Measurements from ENCODE around the gene PRPSAP1. TPM values are rescaled to one million over a fixed set of nuclear protein-coding genes. Genes with fewer than 3 reads are reported as not detected.
"Not testable (repeated sequence)": the region's sequence is repeated elsewhere in the genome, so short reads cannot be mapped to it uniquely, and the experiment has no call there.

Gene PRPSAP1
- total RNA-seq, 1 experiment from 2014 or later: 27.6 TPM

DNA sequence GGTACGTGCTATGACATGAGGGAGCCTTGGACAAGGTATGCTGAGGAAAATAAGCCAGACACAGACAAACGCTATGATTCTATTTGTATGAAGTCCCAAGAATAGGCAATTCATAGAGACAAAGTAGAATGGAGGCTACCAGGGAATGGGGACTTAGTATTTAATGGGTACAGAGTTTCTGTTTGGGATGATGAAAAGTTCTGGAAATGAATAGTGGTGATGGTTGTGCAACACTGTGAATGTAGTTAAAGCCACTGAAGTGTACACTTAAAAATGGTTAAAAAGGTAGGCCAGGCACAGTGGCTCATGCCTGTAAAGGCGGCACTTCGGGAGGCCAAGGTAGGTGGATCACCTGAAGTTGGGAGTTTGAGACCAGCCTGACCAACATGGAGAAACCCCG is 3.3 kb downstream of the PRPSAP1 start:
- Histone ChIP-seq H4K20me1 (ENCODE audit: insufficient read depth, low read depth, low read length) (no peaks in the 10 kb centered on the region; the same call in 1 of the 2 replicates), H3K27ac (ENCODE audit: low read length) (no peak overlapping the region), H3K9ac (ENCODE audit: low read length) (no peak overlapping the region), H3K9me2 (replicated peaks; ENCODE audit: insufficient read depth, low read length) (no peaks in the 10 kb centered on the region), H3K4me3 (ENCODE audit: low read length) (no peak overlapping the region), H3K4me1 (ENCODE audit: low read length) (peaks cover 17% of the 10 kb centered on the region), H2AFZ (ENCODE audit: low read length) (no peak overlapping the region), H3K9me3 (ENCODE audit: low read length) (no peaks in the 10 kb centered on the region), H3K79me2 (ENCODE audit: low read length) (peaks cover 34% of the 10 kb centered on the region), H3K4me2 (ENCODE audit: low read depth, low read length, poor library complexity, severe bottlenecking) (no peak overlapping the region), H3K36me3 (ENCODE audit: insufficient read depth, low read length) (no peaks in the 10 kb centered on the region), H3K27me3 (ENCODE audit: low read length) (no peaks in the 10 kb centered on the region)
- DNase-seq: peak; percentile 9

DNA sequence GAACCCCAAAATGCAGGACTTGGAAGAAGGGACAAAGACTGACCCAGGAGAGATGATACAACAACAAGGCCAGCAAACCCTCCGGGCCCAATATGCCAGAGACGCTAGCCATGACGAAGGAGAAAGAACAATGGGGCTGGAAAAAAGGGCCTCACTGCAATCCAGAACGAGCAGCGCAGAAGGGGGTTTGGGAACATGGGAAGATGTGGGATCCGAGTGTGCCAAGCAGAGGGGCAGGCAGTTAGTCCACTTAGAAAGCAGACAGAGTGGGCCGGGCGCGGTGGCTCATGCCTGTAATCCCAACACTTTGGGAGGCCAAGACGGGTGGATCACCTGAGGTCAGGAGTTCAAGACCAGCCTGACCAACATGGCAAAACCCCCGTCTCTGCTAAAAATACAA is 6.8 kb downstream of the PRPSAP1 start:
- H3K27me3 ChIP-seq (ENCODE audit: low read length); H3K4me2 ChIP-seq (ENCODE audit: low read depth, low read length, poor library complexity, severe bottlenecking); H3K9me2 ChIP-seq (replicated peaks; ENCODE audit: insufficient read depth, low read length); H3K4me3 ChIP-seq (ENCODE audit: low read length); H3K4me1 ChIP-seq (ENCODE audit: low read length); DNase-seq; H3K9ac ChIP-seq (ENCODE audit: low read length); H2AFZ ChIP-seq (ENCODE audit: low read length); H3K27ac ChIP-seq (ENCODE audit: low read length); H3K9me3 ChIP-seq (ENCODE audit: low read length); H4K20me1 ChIP-seq (ENCODE audit: insufficient read depth, low read depth, low read length); H3K36me3 ChIP-seq (ENCODE audit: insufficient read depth, low read length): not testable (repeated sequence)
- H3K79me2 ChIP-seq (ENCODE audit: low read length): peaks cover 23% of the 10 kb centered on the region

DNA sequence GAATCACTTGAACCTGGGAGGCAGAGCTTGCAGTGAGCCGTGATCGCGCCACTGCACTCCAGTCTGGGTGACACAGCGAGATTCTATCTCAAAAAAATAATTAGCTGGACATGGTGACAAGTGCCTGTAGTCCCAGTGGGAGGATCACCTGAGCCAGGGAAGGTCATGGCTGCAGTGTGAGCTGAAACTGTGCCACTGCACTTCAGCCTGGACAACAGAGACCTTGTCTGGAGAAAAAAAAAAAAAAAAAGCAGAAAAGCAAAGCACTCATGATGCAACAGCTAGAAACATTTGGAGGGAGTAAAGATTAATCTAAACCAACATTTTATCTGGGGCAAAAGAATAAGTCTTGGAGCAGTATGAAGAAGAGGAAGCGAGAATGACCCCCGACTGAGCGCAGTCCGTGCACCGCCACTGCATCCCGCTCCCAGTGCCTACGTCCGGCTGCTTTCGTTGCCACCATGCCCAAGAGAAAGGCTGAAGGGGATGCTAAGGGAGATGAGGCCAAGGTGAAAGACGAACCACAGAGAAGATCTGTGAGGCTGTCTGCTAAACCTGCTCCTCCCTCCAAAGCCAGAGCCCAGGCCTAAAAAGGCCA is 8.2 kb downstream of the PRPSAP1 start:
- no peak overlapping the region for H3K9ac ChIP-seq (ENCODE audit: low read length)

DNA sequence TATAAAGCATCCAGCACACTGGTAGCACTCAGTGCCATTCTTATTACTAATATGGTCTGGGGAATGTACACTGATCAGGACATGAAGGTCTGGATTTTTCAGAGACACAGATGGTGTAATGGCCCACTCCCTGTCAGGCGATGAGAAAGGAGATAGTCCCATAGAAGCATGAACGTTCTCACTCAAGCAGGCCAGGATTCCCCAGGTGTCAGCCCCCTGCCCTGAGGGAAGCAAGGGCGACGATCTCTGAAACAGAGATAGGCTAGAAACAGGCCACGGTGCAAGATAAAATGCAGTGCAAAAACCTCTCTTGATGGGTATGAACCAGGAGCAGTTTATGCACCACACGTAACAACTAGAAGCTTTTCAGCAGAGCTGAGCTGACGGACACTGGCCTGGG is 10.6 kb downstream of the PRPSAP1 start:
- H3K9ac ChIP-seq (ENCODE audit: low read length): no peak overlapping the region

More for the DNA sequence above, 8.2 kb downstream of the PRPSAP1 start:
- Histone ChIP-seq H3K4me2 (ENCODE audit: low read depth, low read length, poor library complexity, severe bottlenecking) (no peak overlapping the region), H3K4me3 (ENCODE audit: low read length) (no peak overlapping the region), H3K27ac (ENCODE audit: low read length) (no peak overlapping the region), H3K27me3 (ENCODE audit: low read length) (no peaks in the 10 kb centered on the region), H3K36me3 (ENCODE audit: insufficient read depth, low read length) (no peaks in the 10 kb centered on the region), H3K79me2 (ENCODE audit: low read length) (peaks cover 9% of the 10 kb centered on the region), H4K20me1 (ENCODE audit: insufficient read depth, low read depth, low read length) (no peaks in the 10 kb centered on the region), H3K9me3 (ENCODE audit: low read length) (no peaks in the 10 kb centered on the region), H2AFZ (ENCODE audit: low read length) (no peak overlapping the region), H3K9me2 (replicated peaks; ENCODE audit: insufficient read depth, low read length) (no peaks in the 10 kb centered on the region), H3K4me1 (ENCODE audit: low read length) (no peaks in the 10 kb centered on the region)
- peak; percentile 31 for DNase-seq

DNA sequence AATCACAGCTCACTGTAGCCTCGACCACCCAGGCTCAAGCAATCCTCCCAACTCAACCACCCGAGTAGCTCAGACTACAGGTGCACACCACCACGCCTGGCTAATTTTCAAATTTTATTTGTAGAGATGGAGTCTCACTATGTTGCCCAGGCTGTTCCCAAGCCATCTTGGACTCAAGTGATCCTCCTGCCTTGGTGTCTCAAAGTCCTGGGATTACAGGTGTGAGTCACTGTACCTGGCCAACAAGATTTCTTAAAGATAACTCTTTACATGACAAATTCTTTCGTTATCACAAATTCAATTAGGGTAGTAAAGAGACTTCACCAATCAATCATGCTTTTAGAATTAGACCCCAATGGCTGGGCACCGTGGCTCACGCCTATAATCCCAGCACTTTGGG is 12.4 kb downstream of the PRPSAP1 start:
- no peaks in the 10 kb centered on the region for H3K27me3 ChIP-seq (ENCODE audit: low read length)
- H3K79me2 ChIP-seq (ENCODE audit: low read length): peaks cover 15% of the 10 kb centered on the region; the same call in 1 of the 2 replicates
- H3K9ac ChIP-seq (ENCODE audit: low read length): no peak overlapping the region

More for the DNA sequence above, 10.6 kb downstream of the PRPSAP1 start:
- no peak overlapping the region for H3K4me2 ChIP-seq (ENCODE audit: low read depth, low read length, poor library complexity, severe bottlenecking)
- 0 out of 2 replicates have a peak, but pooled peaks cover under 1% of the 10 kb centered on the region for H3K79me2 ChIP-seq (ENCODE audit: low read length)
- no peaks in the 10 kb centered on the region for H3K9me2 ChIP-seq (replicated peaks; ENCODE audit: insufficient read depth, low read length)
- H3K36me3 ChIP-seq (ENCODE audit: insufficient read depth, low read length): no peaks in the 10 kb centered on the region
- H3K27me3 ChIP-seq (ENCODE audit: low read length): no peaks in the 10 kb centered on the region
- H3K27ac ChIP-seq (ENCODE audit: low read length): no peak overlapping the region
- no peaks in the 10 kb centered on the region for H4K20me1 ChIP-seq (ENCODE audit: insufficient read depth, low read depth, low read length)
- H3K4me1 ChIP-seq (ENCODE audit: low read length): no peaks in the 10 kb centered on the region
- no peak overlapping the region for H3K4me3 ChIP-seq (ENCODE audit: low read length)
- no peaks in the 10 kb centered on the region for H3K9me3 ChIP-seq (ENCODE audit: low read length)
- no peak for DNase-seq
- H2AFZ ChIP-seq (ENCODE audit: low read length): no peak overlapping the region

DNA sequence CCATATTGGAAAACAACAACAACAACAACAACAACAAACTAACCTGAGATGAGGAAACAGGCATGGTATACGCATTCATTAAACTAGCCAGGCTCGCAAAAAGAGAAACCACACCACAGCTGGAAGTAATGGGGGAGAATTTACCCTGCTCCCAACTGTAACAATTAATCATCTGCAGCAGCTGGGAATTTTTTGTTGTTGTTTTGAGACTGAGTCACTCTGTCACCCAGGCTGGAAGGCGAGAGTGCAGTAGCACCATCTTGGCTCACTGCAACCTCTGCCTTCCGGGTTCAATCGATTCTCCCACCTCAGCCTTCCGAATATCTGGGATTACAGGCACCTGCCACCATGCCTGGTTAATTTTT is 16.3 kb downstream of the PRPSAP1 start:
- H3K4me3 ChIP-seq (ENCODE audit: low read length): no peak overlapping the region
- no peaks in the 10 kb centered on the region for H3K9me3 ChIP-seq (ENCODE audit: low read length)
- H3K4me2 ChIP-seq (ENCODE audit: low read depth, low read length, poor library complexity, severe bottlenecking): no peak overlapping the region
- no peaks in the 10 kb centered on the region for H3K9me2 ChIP-seq (replicated peaks; ENCODE audit: insufficient read depth, low read length)
- DNase-seq: no peak
- no peaks in the 10 kb centered on the region for H3K36me3 ChIP-seq (ENCODE audit: insufficient read depth, low read length)
- no peaks in the 10 kb centered on the region for H4K20me1 ChIP-seq (ENCODE audit: insufficient read depth, low read depth, low read length)
- no peak overlapping the region for H3K9ac ChIP-seq (ENCODE audit: low read length)
- H3K27me3 ChIP-seq (ENCODE audit: low read length): no peaks in the 10 kb centered on the region
- peaks cover 22% of the 10 kb centered on the region for H3K79me2 ChIP-seq (ENCODE audit: low read length)
- H3K27ac ChIP-seq (ENCODE audit: low read length): no peak overlapping the region
- H2AFZ ChIP-seq (ENCODE audit: low read length): no peak overlapping the region
- no peaks in the 10 kb centered on the region for H3K4me1 ChIP-seq (ENCODE audit: low read length)

More for the DNA sequence above, 12.4 kb downstream of the PRPSAP1 start:
- H3K4me3 ChIP-seq (ENCODE audit: low read length): no peak overlapping the region
- no peak for DNase-seq
- H3K4me1 ChIP-seq (ENCODE audit: low read length): no peaks in the 10 kb centered on the region
- no peaks in the 10 kb centered on the region for H4K20me1 ChIP-seq (ENCODE audit: insufficient read depth, low read depth, low read length)
- no peak overlapping the region for H2AFZ ChIP-seq (ENCODE audit: low read length)
- no peaks in the 10 kb centered on the region for H3K9me3 ChIP-seq (ENCODE audit: low read length)
- H3K4me2 ChIP-seq (ENCODE audit: low read depth, low read length, poor library complexity, severe bottlenecking): no peak overlapping the region
- H3K36me3 ChIP-seq (ENCODE audit: insufficient read depth, low read length): no peaks in the 10 kb centered on the region
- H3K27ac ChIP-seq (ENCODE audit: low read length): no peak overlapping the region
- no peaks in the 10 kb centered on the region for H3K9me2 ChIP-seq (replicated peaks; ENCODE audit: insufficient read depth, low read length)

DNA sequence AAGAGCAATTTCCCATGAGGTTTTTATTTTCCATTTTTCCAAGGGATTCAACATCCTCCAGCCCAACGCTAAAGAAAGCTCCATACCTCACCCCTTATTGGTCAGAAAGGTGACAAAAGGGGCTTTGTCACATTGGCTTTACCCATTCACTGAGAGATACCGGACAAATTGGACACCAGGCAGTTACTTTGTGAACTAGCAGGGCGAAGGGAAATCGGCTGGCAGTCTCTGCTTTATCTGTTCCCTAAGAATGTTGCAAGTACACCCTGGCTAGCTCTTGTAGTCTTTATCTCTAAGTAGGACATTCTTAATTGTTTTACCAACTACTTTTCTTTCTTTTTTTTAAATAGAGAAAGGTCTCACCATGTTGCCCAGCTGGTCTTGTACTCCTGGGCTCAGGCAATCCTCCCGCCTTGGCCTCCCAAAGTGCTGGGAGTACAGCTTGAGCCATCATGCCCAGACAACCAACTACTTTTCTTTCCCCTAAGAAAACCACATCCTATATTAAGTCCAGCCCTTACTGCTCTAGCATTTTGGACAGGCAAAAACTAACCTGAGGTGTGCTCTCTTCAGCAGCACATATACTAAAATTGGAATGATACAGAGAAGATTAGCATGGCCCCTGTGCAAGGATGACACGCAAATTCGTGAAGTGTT is 16.8 kb downstream of the PRPSAP1 start:
- peaks cover 22% of the 10 kb centered on the region for H3K79me2 ChIP-seq (ENCODE audit: low read length)
- H4K20me1 ChIP-seq (ENCODE audit: insufficient read depth, low read depth, low read length): no peaks in the 10 kb centered on the region
- no peak for DNase-seq
- H3K27ac ChIP-seq (ENCODE audit: low read length): no peak overlapping the region
- no peak overlapping the region for H2AFZ ChIP-seq (ENCODE audit: low read length)
- no peaks in the 10 kb centered on the region for H3K9me2 ChIP-seq (replicated peaks; ENCODE audit: insufficient read depth, low read length)
- H3K9ac ChIP-seq (ENCODE audit: low read length): no peak overlapping the region
- no peak overlapping the region for H3K4me3 ChIP-seq (ENCODE audit: low read length)
- no peaks in the 10 kb centered on the region for H3K4me1 ChIP-seq (ENCODE audit: low read length)
- H3K9me3 ChIP-seq (ENCODE audit: low read length): no peaks in the 10 kb centered on the region
- H3K27me3 ChIP-seq (ENCODE audit: low read length): no peaks in the 10 kb centered on the region
- no peak overlapping the region for H3K4me2 ChIP-seq (ENCODE audit: low read depth, low read length, poor library complexity, severe bottlenecking)
- no peaks in the 10 kb centered on the region for H3K36me3 ChIP-seq (ENCODE audit: insufficient read depth, low read length)

DNA sequence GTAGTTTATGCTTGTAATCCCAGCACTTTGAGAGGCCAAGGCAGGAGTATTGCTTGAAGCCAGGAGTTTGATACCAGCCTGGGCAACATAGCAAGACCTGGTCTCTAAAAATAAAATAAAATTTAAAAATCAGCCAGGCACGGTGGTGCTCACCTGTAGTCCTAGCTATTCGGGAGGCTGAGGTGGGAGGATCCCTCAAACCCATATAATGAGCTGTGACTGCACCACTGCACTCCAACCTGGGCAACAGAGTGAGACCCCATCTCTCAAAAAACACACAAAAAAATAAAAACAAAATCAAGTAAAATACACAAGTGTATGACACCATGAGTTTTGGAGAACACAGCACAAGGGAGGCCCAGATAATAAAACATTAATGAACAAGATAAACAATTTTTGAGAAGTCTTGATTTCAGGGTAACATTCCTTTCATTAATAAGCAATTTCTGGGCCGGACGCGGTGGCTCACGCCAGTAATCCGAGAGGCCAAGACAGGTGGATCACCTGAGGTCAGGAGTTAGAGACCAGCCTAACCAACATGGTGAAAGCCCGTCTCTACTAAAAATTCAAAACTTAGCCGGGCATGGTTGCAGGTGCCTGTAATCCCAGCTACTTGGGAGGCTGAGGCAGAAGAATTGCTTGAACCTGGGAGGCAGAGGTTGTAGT is 17.9 kb downstream of the PRPSAP1 start:
- DNase-seq: no peak
- H3K4me2 ChIP-seq (ENCODE audit: low read depth, low read length, poor library complexity, severe bottlenecking): no peak overlapping the region
- no peaks in the 10 kb centered on the region for H3K9me2 ChIP-seq (replicated peaks; ENCODE audit: insufficient read depth, low read length)
- no peak overlapping the region for H3K9ac ChIP-seq (ENCODE audit: low read length)
- H3K9me3 ChIP-seq (ENCODE audit: low read length): no peaks in the 10 kb centered on the region
- no peak overlapping the region for H3K4me3 ChIP-seq (ENCODE audit: low read length)
- no peak overlapping the region for H3K27ac ChIP-seq (ENCODE audit: low read length)
- no peaks in the 10 kb centered on the region for H3K27me3 ChIP-seq (ENCODE audit: low read length)
- peaks cover 22% of the 10 kb centered on the region for H3K79me2 ChIP-seq (ENCODE audit: low read length)
- H4K20me1 ChIP-seq (ENCODE audit: insufficient read depth, low read depth, low read length): no peaks in the 10 kb centered on the region
- no peaks in the 10 kb centered on the region for H3K36me3 ChIP-seq (ENCODE audit: insufficient read depth, low read length)
- no peak overlapping the region for H2AFZ ChIP-seq (ENCODE audit: low read length)
- no peaks in the 10 kb centered on the region for H3K4me1 ChIP-seq (ENCODE audit: low read length)

All from Karpas-422 (cell line).